ENCODE data around the gene MALAT1. TPM values are rescaled to one million over a fixed set of nuclear protein-coding genes. Genes with fewer than 3 reads are reported as not detected.

MALAT1 gene
- total and polyA plus RNA-seq, 2 of the 13 experiments (the other 11 are each of a cell fraction or from before 2014, with no cell fraction given) = 143 to 1,237 TPM

GRCh38 chr11:65500387-65501185 is 1.7 kb downstream of the MALAT1 start (continued):
- no peak for TF ChIP-seq ATF7 (IDR thresholded peaks at IDR 0.05)
- no peak for TF ChIP-seq ATF7 (CRISPR knock-in tag; IDR thresholded peaks at IDR 0.05)
- TF ChIP-seq MXI1 (IDR thresholded peaks at IDR 0.05; ENCODE audit: borderline replicate concordance, low read depth, low read length) = no peak
- no peak for TF ChIP-seq DZIP1 (CRISPR knock-in tag; IDR thresholded peaks at IDR 0.05)
- peak; percentile 86 for TF ChIP-seq RBM22 (optimal IDR thresholded peaks at IDR 0.05; ENCODE audit: low read length)
- TF ChIP-seq ZNF607 (CRISPR knock-in tag; IDR thresholded peaks at IDR 0.05; ENCODE audit: borderline replicate concordance) = 0 out of 2 replicates have a peak, but pooled peaks have one; percentile 49
- peak; percentile 64; the same call in 1 of the 2 replicates for TF ChIP-seq ZNF75D (CRISPR knock-in tag; IDR thresholded peaks at IDR 0.05; ENCODE audit: borderline replicate concordance)
- TF ChIP-seq, protein P1, sequence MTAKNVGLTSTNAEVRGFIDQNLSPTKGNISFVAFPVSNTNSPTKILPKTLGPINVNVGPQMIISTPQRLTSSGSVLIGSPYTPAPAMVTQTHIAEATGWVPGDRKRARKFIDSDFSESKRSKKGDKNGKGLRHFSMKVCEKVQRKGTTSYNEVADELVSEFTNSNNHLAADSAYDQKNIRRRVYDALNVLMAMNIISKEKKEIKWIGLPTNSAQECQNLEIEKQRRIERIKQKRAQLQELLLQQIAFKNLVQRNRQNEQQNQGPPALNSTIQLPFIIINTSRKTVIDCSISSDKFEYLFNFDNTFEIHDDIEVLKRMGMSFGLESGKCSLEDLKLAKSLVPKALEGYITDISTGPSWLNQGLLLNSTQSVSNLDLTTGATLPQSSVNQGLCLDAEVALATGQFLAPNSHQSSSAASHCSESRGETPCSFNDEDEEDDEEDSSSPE (CRISPR knock-in tag; IDR thresholded peaks at IDR 0.05) = no peak
- no peak for TF ChIP-seq ZMYM2 (CRISPR knock-in tag; IDR thresholded peaks at IDR 0.05)
- TF ChIP-seq, protein P2, sequence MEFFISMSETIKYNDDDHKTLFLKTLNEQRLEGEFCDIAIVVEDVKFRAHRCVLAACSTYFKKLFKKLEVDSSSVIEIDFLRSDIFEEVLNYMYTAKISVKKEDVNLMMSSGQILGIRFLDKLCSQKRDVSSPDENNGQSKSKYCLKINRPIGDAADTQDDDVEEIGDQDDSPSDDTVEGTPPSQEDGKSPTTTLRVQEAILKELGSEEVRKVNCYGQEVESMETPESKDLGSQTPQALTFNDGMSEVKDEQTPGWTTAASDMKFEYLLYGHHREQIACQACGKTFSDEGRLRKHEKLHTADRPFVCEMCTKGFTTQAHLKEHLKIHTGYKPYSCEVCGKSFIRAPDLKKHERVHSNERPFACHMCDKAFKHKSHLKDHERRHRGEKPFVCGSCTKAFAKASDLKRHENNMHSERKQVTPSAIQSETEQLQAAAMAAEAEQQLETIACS (CRISPR knock-in tag; IDR thresholded peaks at IDR 0.05) = no peak
- no peak for TF ChIP-seq ZNF260 (CRISPR knock-in tag; IDR thresholded peaks at IDR 0.05; ENCODE audit: borderline replicate concordance, low read depth)
- TF ChIP-seq, protein P3, sequence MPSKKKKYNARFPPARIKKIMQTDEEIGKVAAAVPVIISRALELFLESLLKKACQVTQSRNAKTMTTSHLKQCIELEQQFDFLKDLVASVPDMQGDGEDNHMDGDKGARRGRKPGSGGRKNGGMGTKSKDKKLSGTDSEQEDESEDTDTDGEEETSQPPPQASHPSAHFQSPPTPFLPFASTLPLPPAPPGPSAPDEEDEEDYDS (CRISPR knock-in tag; IDR thresholded peaks at IDR 0.05) = no peak
- TF ChIP-seq XBP1 (CRISPR knock-in tag; IDR thresholded peaks at IDR 0.05) = no peak
- TF ChIP-seq, protein P4, sequence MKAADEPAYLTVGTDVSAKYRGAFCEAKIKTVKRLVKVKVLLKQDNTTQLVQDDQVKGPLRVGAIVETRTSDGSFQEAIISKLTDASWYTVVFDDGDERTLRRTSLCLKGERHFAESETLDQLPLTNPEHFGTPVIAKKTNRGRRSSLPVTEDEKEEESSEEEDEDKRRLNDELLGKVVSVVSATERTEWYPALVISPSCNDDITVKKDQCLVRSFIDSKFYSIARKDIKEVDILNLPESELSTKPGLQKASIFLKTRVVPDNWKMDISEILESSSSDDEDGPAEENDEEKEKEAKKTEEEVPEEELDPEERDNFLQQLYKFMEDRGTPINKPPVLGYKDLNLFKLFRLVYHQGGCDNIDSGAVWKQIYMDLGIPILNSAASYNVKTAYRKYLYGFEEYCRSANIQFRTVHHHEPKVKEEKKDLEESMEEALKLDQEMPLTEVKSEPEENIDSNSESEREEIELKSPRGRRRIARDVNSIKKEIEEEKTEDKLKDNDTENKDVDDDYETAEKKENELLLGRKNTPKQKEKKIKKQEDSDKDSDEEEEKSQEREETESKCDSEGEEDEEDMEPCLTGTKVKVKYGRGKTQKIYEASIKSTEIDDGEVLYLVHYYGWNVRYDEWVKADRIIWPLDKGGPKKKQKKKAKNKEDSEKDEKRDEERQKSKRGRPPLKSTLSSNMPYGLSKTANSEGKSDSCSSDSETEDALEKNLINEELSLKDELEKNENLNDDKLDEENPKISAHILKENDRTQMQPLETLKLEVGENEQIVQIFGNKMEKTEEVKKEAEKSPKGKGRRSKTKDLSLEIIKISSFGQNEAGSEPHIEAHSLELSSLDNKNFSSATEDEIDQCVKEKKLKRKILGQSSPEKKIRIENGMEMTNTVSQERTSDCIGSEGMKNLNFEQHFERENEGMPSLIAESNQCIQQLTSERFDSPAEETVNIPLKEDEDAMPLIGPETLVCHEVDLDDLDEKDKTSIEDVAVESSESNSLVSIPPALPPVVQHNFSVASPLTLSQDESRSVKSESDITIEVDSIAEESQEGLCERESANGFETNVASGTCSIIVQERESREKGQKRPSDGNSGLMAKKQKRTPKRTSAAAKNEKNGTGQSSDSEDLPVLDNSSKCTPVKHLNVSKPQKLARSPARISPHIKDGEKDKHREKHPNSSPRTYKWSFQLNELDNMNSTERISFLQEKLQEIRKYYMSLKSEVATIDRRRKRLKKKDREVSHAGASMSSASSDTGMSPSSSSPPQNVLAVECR (CRISPR knock-in tag; IDR thresholded peaks at IDR 0.05; ENCODE audit: borderline replicate concordance) = peak; percentile 49; the same call in 1 of the 2 replicates
- TF ChIP-seq, protein P5, sequence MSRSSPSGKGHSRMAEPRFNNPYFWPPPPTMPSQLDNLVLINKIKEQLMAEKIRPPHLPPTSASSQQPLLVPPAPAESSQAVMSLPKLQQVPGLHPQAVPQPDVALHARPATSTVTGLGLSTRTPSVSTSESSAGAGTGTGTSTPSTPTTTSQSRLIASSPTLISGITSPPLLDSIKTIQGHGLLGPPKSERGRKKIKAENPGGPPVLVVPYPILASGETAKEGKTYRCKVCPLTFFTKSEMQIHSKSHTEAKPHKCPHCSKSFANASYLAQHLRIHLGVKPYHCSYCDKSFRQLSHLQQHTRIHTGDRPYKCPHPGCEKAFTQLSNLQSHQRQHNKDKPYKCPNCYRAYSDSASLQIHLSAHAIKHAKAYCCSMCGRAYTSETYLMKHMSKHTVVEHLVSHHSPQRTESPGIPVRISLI (CRISPR knock-in tag; IDR thresholded peaks at IDR 0.05; ENCODE audit: borderline replicate concordance) = no peak
- TF ChIP-seq ONECUT2 (CRISPR knock-in tag; IDR thresholded peaks at IDR 0.05) = no peak
- TF ChIP-seq SRF (IDR thresholded peaks at IDR 0.05; ENCODE audit: low read depth, low read length) = no peak

All from HepG2 (cell line).